Right lobe of liver (tissue), 6 donors: ENCODE measurements around the gene ZNF219. TPM values are rescaled to one million over a fixed set of nuclear protein-coding genes. Genes with fewer than 3 reads are reported as not detected.

Source experiments
- ATAC-seq, 4 donors: fragments of 200-7000 bp; cut with Tn5 transposase; one replicate each; pipeline ENCODE4 v1.9.1; 2020; ENCODE audit warnings: mild to moderate bottlenecking in 4 of 4, moderate library complexity in 4 of 4
- DNase-seq, 3 donors: peaks; one replicate each; pipeline ENCODE4 v3.0.0-alpha.2; 2020
- H3K27ac ChIP-seq, 3 donors: fragments of 200-600 bp; one replicate each; pipeline ENCODE4 v1.8.0; 2022
- H3K27me3 ChIP-seq, 2 donors: fragments of 200-600 bp; one replicate each; pipeline ENCODE4 v1.8.0; 2022
- H3K36me3 ChIP-seq, 4 donors: fragments of 200-600 bp; sonication (generic) in 1 of 4; one replicate each; pipeline versions ENCODE4 v1.5.1 to v1.8.0; 2017 to 2022; ENCODE audit warnings: control low read depth in 1 of 4
- H3K4me1 ChIP-seq, 4 donors: fragments of 200-600 bp; sonication (generic) in 1 of 4; one replicate each; pipeline versions ENCODE4 v1.5.1 to v1.8.0; 2017 to 2022; ENCODE audit warnings: control low read depth in 1 of 4
- H3K4me3 ChIP-seq, 3 donors: fragments of 200-600 bp; one replicate each; pipeline ENCODE4 v1.8.0; 2022
- H3K9me3 ChIP-seq, 4 donors: fragments of 200-600 bp; sonication (generic) in 1 of 4; one replicate each; pipeline versions ENCODE4 v1.5.1 to v1.8.0; 2017 to 2022; ENCODE audit warnings: control low read depth in 1 of 4
- CTCF ChIP-seq, 4 donors: fragments of 200-600 bp in 3 of 4; fragments of 450-650 bp in 1 of 4; IDR thresholded peaks; one replicate each; pipeline versions ENCODE4 v1.5.1 to v1.8.0; 2016 to 2022; ENCODE audit warnings: antibody characterized with exemption in 4 of 4, mild to moderate bottlenecking in 2 of 4
- POLR2A ChIP-seq: fragments of 450-650 bp; IDR thresholded peaks from one replicate; pipeline ENCODE4 v1.6.1; 2017; ENCODE audit warnings: antibody characterized with exemption, mild to moderate bottlenecking
- WGBS: methylation state at CpG from one replicate; pipeline ENCODE4 v1.1.6; 2018; ENCODE audit warnings: low coverage, low lambda C conversion rate; ENCODE audit not compliant: insufficient coverage; ENCODE audit errors: missing lambda C conversion rate; 5-methylcytosine and 5-hydroxymethylcytosine counted together
- intact Hi-C, 2 donors: fragments of 100-400 bp; cut with DNase I; formaldehyde crosslinking; loops; one replicate each; pipeline versions ENCODE4 v1.11.2 to v1.14.1; 2022
- total RNA-seq, 6 experiments: library from RNA; depleted of rRNA in 2 of 6; stranded (reverse); fragments of >200 nt in 2 of 6; fragmentation: NEBNext Ultra II Directional in 3 of 6; extraction: Animal tissue kit (Norgen Biotek cat#: 25700) in 3 of 6; gene quantifications; one replicate each; pipeline versions ENCODE4 v1.1.0 to v1.2.4, GENCODE V29; 2016 to 2023
- donor health status: DM: no; HTN: yes; CAD: no.
- donor health status: DM: no; HTN: no; CAD: no.
- donor health status: DM: no; HTN: no; CAD: no.
- donor health status: DM: no; HTN: yes; CAD: no.
- donor health status: DM: no; HTN: yes; CAD: no.

ZNF219 gene
- total RNA-seq, 6 experiments from 2014 or later: 6.9 to 20.6 (median 9.3) TPM

- intact Hi-C loops: loop anchor here (5.0 to 10.0 kb wide), 2 partner anchors 76 to 78 kb away; no protein-coding TSS in a partner anchor
- no peaks in the 10 kb centered on the region for H3K27me3 ChIP-seq
- H3K4me3 ChIP-seq: no peak overlapping the region
- H3K36me3 ChIP-seq: peaks cover 0 to 10% (median 5%) of the 10 kb centered on the region in 4 donors
- H3K9me3 ChIP-seq: no peaks in the 10 kb centered on the region
- WGBS: 81% methylated on average over 21 of the region's 36 CpGs
- no peaks in the 10 kb centered on the region for H3K4me1 ChIP-seq
- TF ChIP-seq POLR2A (no peak), CTCF (IDR thresholded peaks at IDR 0.05) (no peak)
- ATAC-seq (no peak), DNase-seq (peak in 1 of 3 donors; percentile 58)
- no peak overlapping the region for H3K27ac ChIP-seq
Measured at GRCh38 chr14:21093018-21093417, 5.4 kb downstream of the ZNF219 start.

- no peak overlapping the region for H3K27ac ChIP-seq
- no peak overlapping the region for H3K4me3 ChIP-seq
- no peaks in the 10 kb centered on the region for H3K27me3 ChIP-seq
- WGBS: 38% methylated on average over 9 of the region's 59 CpGs
- H3K36me3 ChIP-seq: peaks cover 0 to 10% (median 5%) of the 10 kb centered on the region in 4 donors
- intact Hi-C loops: loop anchor here (5.0 to 10.0 kb wide), 2 partner anchors 75 to 78 kb away; no protein-coding TSS in a partner anchor
- H3K4me1 ChIP-seq: no peaks in the 10 kb centered on the region
- ATAC-seq (peak; percentile 94 to 98 (median 96)), DNase-seq (peak; percentile 86 to 90 (median 87))
- no peak for TF ChIP-seq POLR2A
- TF ChIP-seq CTCF (IDR thresholded peaks at IDR 0.05): peak; percentile 100
- H3K9me3 ChIP-seq: no peaks in the 10 kb centered on the region
Measured at GRCh38 chr14:21092273-21093011, 6.0 kb downstream of the ZNF219 start.

GRCh38 chr14:21091821-21092272 lies 6.6 kb downstream of the ZNF219 start:
- ATAC-seq (peak in 1 of 4 donors; percentile 1), DNase-seq (no peak)
- 92% methylated on average over 9 of the region's 42 CpGs for WGBS
- Histone ChIP-seq H3K36me3 (peaks cover 0 to 15% (median 8%) of the 10 kb centered on the region in 4 donors), H3K9me3 (no peaks in the 10 kb centered on the region), H3K27me3 (no peaks in the 10 kb centered on the region), H3K4me1 (no peaks in the 10 kb centered on the region), H3K4me3 (no peak overlapping the region), H3K27ac (no peak overlapping the region)
- TF ChIP-seq CTCF (IDR thresholded peaks at IDR 0.05) (no peak), POLR2A (no peak)
- intact Hi-C loops: loop anchor here (5.0 to 10.0 kb wide), 2 partner anchors 75 to 77 kb away; no protein-coding TSS in a partner anchor

GRCh38 chr14:21090940-21091663 lies 7.4 kb downstream of the ZNF219 start:
- no peak for ATAC-seq
- Histone ChIP-seq H3K36me3 (peaks cover 0 to 19% (median 10%) of the 10 kb centered on the region in 4 donors), H3K27me3 (no peaks in the 10 kb centered on the region), H3K4me1 (no peaks in the 10 kb centered on the region), H3K4me3 (no peak overlapping the region), H3K27ac (no peak overlapping the region), H3K9me3 (no peaks in the 10 kb centered on the region)
- 78% methylated on average over 8 of the region's 45 CpGs for WGBS
- no peak for TF ChIP-seq POLR2A
- TF ChIP-seq CTCF (IDR thresholded peaks at IDR 0.05): no peak
- DNase-seq: no peak
- intact Hi-C loops: loop anchor here (5.0 to 10.0 kb wide), 2 partner anchors 74 to 76 kb away; no protein-coding TSS in a partner anchor
